Caco-2 (cell line): ENCODE measurements around the gene ISYNA1. TPM values are rescaled to one million over a fixed set of nuclear protein-coding genes. Genes with fewer than 3 reads are reported as not detected.

Source experiments
- BruUV-seq: library from RNA; stranded (reverse); fragments of 400-500 nt; replicated peaks from 2 replicates; lab custom pipeline; 2021; lab: Mats Ljungman, UMichigan
- CTCF ChIA-PET: fragments of 300-600 bp; sonication (Branson Sonifier 250); formaldehyde crosslinking; loops from one replicate; lab custom pipeline; 2022; ENCODE audit warnings: antibody characterized with exemption; lab: Charles Lee
- POLR2A ChIA-PET: fragments of 300-600 bp; sonication (Branson Sonifier 250); formaldehyde crosslinking; loops from one replicate; lab custom pipeline; 2022; ENCODE audit warnings: antibody characterized with exemption; lab: Charles Lee
- DNase-seq, 2 experiments: peaks; one replicate each; pipeline versions ENCODE4 v3.0.0 to v3.0.0-alpha.2; 2020 to 2022
- H3K27me3 ChIP-seq: replicated peaks from 2 replicates; pipeline ENCODE4 v1.6.0; 2011; ENCODE audit warnings: low read length; ENCODE audit not compliant: control insufficient read depth, insufficient read depth
- H3K36me3 ChIP-seq: 2 replicates; pipeline ENCODE4 v1.5.1; 2011; ENCODE audit warnings: low read length; ENCODE audit not compliant: control insufficient read depth, insufficient read depth
- H3K4me1 ChIP-seq: fragments of 250-450 bp; sonication (Bioruptor Pico); 2 replicates; pipeline ENCODE4 v1.5.1; 2020; ENCODE audit warnings: mild to moderate bottlenecking
- H3K4me3 ChIP-seq: 2 replicates; pipeline ENCODE4 v1.5.1; 2011; ENCODE audit warnings: low read depth, mild to moderate bottlenecking, control low read depth, low read length
- H3K9me3 ChIP-seq: fragments of 250-450 bp; sonication (Bioruptor Pico); 2 replicates; pipeline ENCODE4 v1.5.1; 2020; ENCODE audit warnings: mild to moderate bottlenecking, moderate library complexity
- H3K27ac Mint-ChIP-seq: one replicate; pipeline ENCODE4 v1.8.0; 2022; ENCODE audit warnings: mixed read lengths; ENCODE audit not compliant: unreplicated experiment
- H3K27me3 Mint-ChIP-seq: one replicate; pipeline ENCODE4 v1.8.0; 2022; ENCODE audit warnings: mixed read lengths; ENCODE audit not compliant: insufficient read depth, unreplicated experiment
- H3K36me3 Mint-ChIP-seq: one replicate; pipeline ENCODE4 v1.8.0; 2022; ENCODE audit warnings: mild to moderate bottlenecking, mixed read lengths; ENCODE audit not compliant: insufficient read depth, unreplicated experiment
- H3K4me1 Mint-ChIP-seq: one replicate; pipeline ENCODE4 v1.8.0; 2022; ENCODE audit warnings: low read depth, mixed read lengths; ENCODE audit not compliant: unreplicated experiment
- H3K4me3 Mint-ChIP-seq: one replicate; pipeline ENCODE4 v1.8.0; 2022; ENCODE audit warnings: mild to moderate bottlenecking, moderate library complexity, mixed read lengths; ENCODE audit not compliant: unreplicated experiment
- H3K9me3 Mint-ChIP-seq: one replicate; pipeline ENCODE4 v1.8.0; 2022; ENCODE audit warnings: mixed read lengths; ENCODE audit not compliant: unreplicated experiment
- CTCF ChIP-seq, 2 experiments: fragments of 200-600 bp in 1 of 2; IDR thresholded peaks; 1 replicate in 1 of 2; 2 replicates in 1 of 2; pipeline versions ENCODE4 v1.5.1 to v1.8.0; 2011 to 2022; ENCODE audit warnings: antibody characterized with exemption in 1 of 2, control low read depth in 1 of 2, inconsistent platforms in 1 of 2, low read depth in 1 of 2, low read length in 1 of 2, mild to moderate bottlenecking in 1 of 2, moderate library complexity in 1 of 2; ENCODE audit not compliant: insufficient read depth in 1 of 2, severe bottlenecking in 1 of 2, unreplicated experiment in 1 of 2
- intact Hi-C: fragments of 100-400 bp; cut with micrococcal nuclease; formaldehyde crosslinking; loops from one replicate; pipeline ENCODE4 v1.10.0; 2022; ENCODE audit not compliant: unreplicated experiment
- total RNA-seq: library from RNA; stranded (reverse); gene quantifications from 2 replicates; pipeline ENCODE4 v1.2.3, GENCODE V29; 2022

The ISYNA1 gene
- total RNA-seq, 1 experiment from 2014 or later: 65.3 TPM

GRCh38 chr19:18432275-18433014, 5.5 kb downstream of the ISYNA1 start:
- intact Hi-C loops: no loop called here
- no TSS peak for BruUV-seq
- H3K9me3 Mint-ChIP-seq: no peaks in the 10 kb centered on the region
- ChIA-PET POLR2A (no interaction called here), CTCF (no interaction called here)
- no peak for TF ChIP-seq CTCF (IDR thresholded peaks at IDR 0.05; ENCODE audit: insufficient read depth in 1 of 2, low read depth in 1 of 2, low read length in 1 of 2, severe bottlenecking in 1 of 2, unreplicated experiment in 1 of 2)
- peaks cover 23% of the 10 kb centered on the region for H3K36me3 Mint-ChIP-seq
- no peaks in the 10 kb centered on the region for H3K4me1 Mint-ChIP-seq
- H3K27me3 Mint-ChIP-seq: no peaks in the 10 kb centered on the region
- no peak overlapping the region for H3K27ac Mint-ChIP-seq
- Histone ChIP-seq H3K4me1 (no peaks in the 10 kb centered on the region), H3K36me3 (no peaks in the 10 kb centered on the region; the same call in 1 of the 2 replicates), H3K9me3 (no peaks in the 10 kb centered on the region), H3K27me3 (no peaks in the 10 kb centered on the region), H3K4me3 (no peak overlapping the region)
- H3K4me3 Mint-ChIP-seq: no peak overlapping the region
- no peak for DNase-seq

GRCh38 chr19:18431351-18432197, 6.4 kb downstream of the ISYNA1 start:
- H3K27me3 ChIP-seq: no peaks in the 10 kb centered on the region
- H3K9me3 ChIP-seq: no peaks in the 10 kb centered on the region
- no peak overlapping the region for H3K4me3 ChIP-seq
- no TSS peak for BruUV-seq
- H3K27me3 Mint-ChIP-seq: no peaks in the 10 kb centered on the region
- no peaks in the 10 kb centered on the region for H3K9me3 Mint-ChIP-seq
- H3K4me1 ChIP-seq: no peaks in the 10 kb centered on the region
- ChIA-PET POLR2A (no interaction called here), CTCF (interaction anchor here (0.6 kb wide), 1 partner anchor 21 kb away, joined by 3 read pairs; no protein-coding TSS in a partner anchor)
- H3K27ac Mint-ChIP-seq: no peak overlapping the region
- peaks cover 18% of the 10 kb centered on the region for H3K36me3 Mint-ChIP-seq
- no peaks in the 10 kb centered on the region for H3K4me1 Mint-ChIP-seq
- H3K36me3 ChIP-seq: no peaks in the 10 kb centered on the region; the same call in 1 of the 2 replicates
- no peak for TF ChIP-seq CTCF (IDR thresholded peaks at IDR 0.05; ENCODE audit: insufficient read depth in 1 of 2, low read depth in 1 of 2, low read length in 1 of 2, severe bottlenecking in 1 of 2, unreplicated experiment in 1 of 2)
- H3K4me3 Mint-ChIP-seq: no peak overlapping the region
- intact Hi-C loops: no loop called here
- no peak for DNase-seq

GRCh38 chr19:18430417-18431144, 7.4 kb downstream of the ISYNA1 start:
- H3K4me3 ChIP-seq: no peak overlapping the region
- intact Hi-C loops: no loop called here
- peaks cover 14% of the 10 kb centered on the region for H3K36me3 Mint-ChIP-seq
- POLR2A ChIA-PET: no interaction called here
- BruUV-seq: no TSS peak
- no peaks in the 10 kb centered on the region for H3K27me3 Mint-ChIP-seq
- H3K4me1 Mint-ChIP-seq: no peaks in the 10 kb centered on the region
- no peak for DNase-seq
- no peak overlapping the region for H3K4me3 Mint-ChIP-seq
- H3K27ac Mint-ChIP-seq: no peak overlapping the region
- H3K9me3 ChIP-seq: no peaks in the 10 kb centered on the region
- H3K36me3 ChIP-seq: no peaks in the 10 kb centered on the region; the same call in 1 of the 2 replicates
- H3K9me3 Mint-ChIP-seq: no peaks in the 10 kb centered on the region
- CTCF ChIA-PET: no interaction called here
- H3K27me3 ChIP-seq: no peaks in the 10 kb centered on the region
- no peak for TF ChIP-seq CTCF (IDR thresholded peaks at IDR 0.05; ENCODE audit: insufficient read depth in 1 of 2, low read depth in 1 of 2, low read length in 1 of 2, severe bottlenecking in 1 of 2, unreplicated experiment in 1 of 2)
- no peaks in the 10 kb centered on the region for H3K4me1 ChIP-seq
